NCI-H1092 treated with DMSO at 0.1 percent for 48 hours (cell line): Measurements from ENCODE around the gene ZNF814.
"Not testable (repeated sequence)": the region's sequence is repeated elsewhere in the genome, so short reads cannot be mapped to it uniquely, and the experiment has no call there.

Source experiments
- DNase-seq: peaks from one replicate; lab custom pipeline; 2025; lab: John Stamatoyannopoulos, UW

Gene ZNF814

DNA sequence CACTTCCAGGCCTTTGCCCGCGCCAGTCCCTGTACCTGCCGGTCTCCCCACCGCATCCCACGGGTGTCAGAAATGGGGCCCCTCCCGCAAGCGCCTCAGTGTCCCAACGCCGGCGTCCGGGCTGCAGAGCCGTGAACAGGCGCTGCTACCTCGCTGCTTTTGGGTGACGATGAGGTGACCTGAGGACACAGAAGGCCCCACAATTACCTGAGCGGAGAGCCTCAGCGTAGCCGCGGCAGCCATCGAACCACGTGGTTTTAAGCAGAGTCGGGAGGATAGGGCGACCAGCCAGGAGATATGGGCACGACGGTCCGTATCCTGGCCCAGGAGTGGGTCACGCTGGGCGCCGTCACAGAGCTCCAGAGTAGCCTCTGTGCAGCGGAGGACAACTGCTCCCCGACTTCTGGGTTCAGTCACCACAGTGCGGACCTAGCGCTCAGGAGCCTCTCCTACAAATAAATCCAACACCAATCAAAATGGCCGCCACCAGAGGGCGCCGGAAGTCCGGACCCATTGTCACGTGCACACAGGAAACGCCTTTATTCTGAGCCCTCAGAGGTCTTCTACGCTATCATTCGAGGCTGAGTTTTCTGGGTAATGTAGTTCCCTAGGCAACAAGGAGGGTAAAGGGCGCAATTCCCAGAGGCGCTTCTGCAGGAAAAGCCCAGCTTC lies at the start of gene ZNF814:
Gene ZNF814, minus strand, starts transcription at position 478 of the 672 bp plus-strand sequence. Its CDS starts 235 bp downstream, at position 243.
- DNase-seq: no peak

DNA sequence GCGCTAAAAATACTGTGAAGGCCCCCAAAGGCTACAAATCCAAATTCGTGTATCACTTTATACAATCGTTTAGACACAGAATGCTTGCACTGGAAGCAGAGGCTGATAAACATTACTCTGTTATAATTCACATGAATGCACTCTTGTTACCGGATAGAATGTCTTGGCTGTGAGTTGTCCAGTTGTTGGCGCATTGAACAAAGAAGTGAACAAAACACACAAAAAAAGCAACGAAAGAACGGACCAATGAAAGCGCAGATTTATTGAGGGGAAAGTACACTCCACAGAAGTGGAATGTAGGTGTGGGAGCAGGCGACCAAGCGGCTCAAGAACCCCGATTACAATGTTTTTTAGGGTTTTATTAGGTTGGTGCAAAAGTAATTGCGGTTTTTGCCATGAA lies 46.9 kb upstream of the ZNF814 start:
- DNase-seq: no peak

DNA sequence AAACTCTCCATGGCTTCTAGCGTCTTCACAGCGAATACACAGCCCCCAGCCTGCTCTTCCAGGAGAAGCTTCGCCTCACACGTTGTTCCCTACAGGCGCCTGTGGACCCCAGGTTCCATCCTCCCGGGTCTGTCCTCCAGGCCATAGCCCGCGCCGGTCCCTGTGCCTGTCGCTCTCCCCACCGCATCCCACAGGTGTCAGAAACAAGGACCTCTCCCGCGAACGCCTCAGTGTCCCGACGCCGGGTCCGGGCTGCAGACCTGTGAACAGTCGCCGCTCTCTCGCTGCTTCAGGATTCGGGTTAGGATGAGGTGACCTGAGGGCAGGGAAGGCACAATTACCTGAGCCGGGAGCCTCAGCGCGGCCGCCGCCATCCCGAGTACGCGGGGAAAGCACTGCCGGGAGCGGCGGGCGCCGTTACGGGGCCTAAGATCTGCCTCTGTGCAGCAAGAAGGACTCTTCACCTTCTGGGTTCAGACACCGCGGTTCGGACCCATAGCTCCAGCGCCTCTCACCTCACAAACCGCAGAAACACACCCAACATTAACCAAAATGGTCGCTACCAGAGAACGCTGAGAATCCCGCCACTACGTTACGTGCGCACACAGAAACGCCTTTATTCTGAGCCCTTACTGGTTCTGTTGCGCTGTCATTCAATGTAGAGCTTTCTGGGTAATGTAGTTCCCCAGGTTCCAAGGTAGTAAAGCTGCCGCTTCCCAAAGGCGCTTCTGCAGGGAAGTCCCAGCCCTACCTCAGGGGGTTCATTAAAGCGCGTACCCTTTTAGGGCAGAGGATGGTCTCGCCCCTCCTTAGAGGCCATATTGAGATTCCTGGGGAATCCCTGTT lies 46.2 kb upstream of the ZNF814 start, which contains the start of gene ZNF418:
Gene ZNF418, minus strand, starts transcription at position 583 of the 846 bp plus-strand sequence. CDS start 1,580 bp downstream, outside the sequence.
- no peak for DNase-seq

DNA sequence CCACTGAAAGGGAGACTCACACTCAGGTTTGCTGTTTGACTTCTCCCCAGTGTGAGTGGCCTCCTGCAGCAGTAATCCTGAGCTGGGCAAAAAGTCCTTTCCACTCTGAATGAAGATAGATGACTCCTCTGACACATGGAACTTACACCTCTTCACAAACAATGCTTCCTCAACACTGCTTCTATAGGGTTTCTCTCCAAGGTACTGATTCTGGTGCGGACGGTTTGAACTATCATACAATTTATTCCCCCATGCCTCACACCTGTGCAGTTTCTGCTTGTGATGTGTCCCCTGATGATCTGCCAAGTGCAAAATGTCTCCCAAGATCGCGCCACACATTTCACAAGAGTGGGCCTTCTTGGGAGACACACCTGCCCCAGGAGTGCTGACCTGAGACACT lies 38.8 kb upstream of the ZNF814 start:
- no peak for DNase-seq

DNA sequence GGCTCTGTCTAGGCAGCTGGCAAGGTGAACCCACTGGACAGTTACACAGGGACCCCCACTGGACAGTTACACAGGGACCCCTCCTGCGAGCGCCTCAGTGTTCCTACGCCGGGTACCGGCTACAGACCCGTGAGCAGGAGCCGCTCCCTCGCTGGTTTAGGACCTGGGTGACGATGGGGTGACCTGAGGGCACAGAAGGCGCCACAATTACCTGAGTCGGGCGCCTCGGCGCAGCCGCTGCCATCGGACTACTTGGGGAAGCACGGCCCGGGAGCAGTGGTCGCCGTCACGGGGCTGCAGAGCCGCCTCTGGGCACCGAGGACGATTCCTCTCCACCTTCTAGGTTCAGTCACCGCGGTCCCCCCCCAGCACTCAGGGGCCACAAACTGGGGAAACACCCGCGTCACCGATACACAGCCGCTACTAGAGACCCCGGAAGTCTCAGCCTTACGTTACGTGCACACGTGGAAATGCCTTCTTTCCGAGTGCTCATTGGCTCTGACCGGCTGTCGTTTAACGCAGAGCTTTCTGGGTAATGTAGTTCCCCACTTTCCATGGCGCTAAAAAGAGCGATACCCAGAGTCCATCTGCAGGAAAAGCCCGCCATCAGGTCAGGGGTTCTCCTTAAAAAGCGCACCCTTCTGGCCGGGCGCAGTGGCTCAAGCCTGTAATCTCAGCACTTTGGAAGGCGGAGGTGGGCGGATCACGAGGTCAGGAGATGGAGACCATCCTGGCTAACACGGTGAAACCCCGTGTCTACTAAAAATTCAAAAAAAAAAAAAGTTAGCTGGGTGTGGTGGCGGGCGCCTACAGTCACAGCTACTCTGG lies 27.5 kb upstream of the ZNF814 start, which contains the start of gene ZNF417:
Gene ZNF417, minus strand, starts transcription at position 425 of the 828 bp plus-strand sequence. Its CDS starts 181 bp downstream, at position 244.
- DNase-seq: peak; percentile 89

DNA sequence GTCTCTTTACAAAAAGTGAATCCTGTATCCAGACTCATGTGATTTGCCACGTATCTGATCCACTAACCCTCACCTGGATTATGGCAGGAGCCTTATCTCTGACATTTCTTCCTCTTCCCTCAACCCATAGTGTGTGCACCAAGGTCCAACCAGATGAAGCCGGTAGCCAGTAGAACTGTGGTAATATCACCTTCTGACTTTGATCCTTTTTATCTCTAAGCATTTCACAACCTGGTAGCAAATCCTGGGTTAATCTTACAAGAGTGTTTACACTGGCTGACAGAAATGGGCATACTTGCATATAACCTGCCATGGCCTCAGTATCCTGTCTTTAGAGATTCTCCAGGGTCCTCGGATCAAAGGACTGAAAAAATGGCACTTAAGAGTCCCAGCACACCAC lies 25.7 kb upstream of the ZNF814 start:
- no peak for DNase-seq

DNA sequence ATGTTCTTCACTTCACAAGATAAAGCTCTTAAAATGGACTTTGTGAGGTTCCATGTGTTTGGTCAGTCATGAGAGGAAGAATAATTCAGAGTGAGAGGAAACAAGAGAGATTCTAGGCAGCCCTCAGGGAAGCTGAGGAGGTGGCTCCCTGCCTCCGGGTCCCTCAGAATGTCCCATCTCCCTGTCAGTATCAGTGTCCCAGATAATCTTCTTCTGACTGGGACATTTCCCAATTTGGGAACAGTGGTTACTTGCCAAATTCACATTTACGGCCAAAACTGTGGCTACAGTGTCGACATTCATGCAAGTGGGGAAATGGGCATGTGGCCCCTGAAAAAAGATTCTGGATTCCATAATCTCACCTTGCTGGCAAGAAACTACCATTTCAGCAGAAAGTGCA lies 18.6 kb upstream of the ZNF814 start:
- DNase-seq: no peak

DNA sequence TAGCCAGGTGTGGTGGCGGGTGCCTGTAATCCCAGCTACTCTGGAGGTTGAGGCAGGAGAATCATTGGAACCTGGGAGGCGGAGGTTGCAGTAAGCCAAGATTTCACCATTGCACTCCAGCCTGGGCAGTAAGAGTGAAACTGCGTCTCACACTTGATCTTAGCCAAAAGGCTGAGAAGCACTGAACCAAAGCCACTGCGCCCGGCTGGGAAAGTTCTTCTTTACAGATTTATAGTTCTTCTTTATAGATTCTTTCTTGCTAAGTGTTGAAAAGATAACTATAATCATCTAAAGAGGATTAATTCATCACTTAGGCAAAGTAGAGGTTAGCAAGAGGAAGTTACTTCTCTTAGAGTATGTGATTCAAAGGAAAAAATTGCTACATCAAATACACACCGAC lies 16.4 kb upstream of the ZNF814 start:
- DNase-seq: no peak

DNA sequence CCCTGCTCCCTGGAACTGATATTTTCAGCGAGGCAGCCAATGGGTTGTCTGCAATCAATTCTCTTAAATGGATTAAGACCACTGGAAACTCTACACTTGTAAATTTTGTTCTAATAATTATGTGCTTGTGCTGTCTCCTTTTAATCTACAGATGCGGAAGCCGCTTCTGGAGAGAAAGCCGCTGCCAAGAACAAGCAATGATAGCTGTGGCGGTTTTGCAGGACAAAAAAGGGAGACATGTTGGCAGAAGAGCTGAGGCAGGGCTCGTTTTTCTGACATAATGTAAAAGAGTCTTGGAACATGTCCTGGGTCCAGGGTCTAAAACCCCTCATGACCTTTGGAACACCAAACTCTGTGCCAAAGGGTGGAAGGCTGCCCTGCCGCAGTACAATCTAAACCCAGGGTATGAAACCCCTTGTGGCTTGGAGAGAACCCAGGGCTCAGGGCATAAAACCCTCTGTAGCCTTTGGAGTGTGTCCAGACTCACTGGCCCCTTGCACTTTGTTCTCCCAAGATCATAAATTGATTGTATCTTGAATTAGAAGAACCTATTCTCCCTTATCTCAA lies 14.9 kb upstream of the ZNF814 start:
- DNase-seq: no peak

DNA sequence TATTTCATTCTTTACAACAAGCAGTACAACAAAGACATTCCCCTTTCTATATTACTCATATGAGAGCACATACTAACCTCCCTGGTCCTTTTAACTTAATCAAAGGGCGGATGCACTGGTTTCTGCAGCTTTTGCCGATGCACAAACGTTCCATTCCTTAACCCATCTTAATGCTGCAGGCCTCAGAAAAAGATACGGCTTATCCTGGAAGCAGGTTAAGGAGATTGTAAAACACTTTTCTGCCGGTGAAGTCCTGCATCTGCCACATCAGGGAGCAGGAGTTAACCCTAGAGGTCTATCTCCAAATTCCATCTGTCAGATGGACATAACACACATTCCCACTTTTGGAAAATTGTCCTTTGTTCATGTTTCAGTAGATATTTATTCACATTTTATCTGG lies 11.5 kb upstream of the ZNF814 start:
- DNase-seq: no peak

DNA sequence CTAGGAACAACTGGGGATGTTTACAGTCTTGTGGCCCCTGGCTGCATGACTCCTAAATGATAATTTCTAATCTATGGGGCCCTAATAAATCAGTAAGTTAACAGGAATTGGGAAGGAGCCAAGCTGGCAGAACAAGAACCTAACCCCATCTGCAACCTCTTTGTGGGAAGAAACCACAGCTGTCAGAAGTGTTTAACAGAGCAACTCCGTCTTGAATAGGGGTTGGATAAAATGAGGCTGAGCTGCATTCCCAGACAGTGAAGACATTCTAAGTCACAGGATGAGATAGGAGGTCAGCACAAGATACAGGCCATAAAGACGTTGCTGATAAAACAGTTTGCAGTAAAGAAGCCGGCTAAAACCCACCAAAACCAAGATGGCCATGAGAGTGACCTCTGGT lies 1.9 kb upstream of the ZNF814 start:
- not testable (repeated sequence) for DNase-seq

DNA sequence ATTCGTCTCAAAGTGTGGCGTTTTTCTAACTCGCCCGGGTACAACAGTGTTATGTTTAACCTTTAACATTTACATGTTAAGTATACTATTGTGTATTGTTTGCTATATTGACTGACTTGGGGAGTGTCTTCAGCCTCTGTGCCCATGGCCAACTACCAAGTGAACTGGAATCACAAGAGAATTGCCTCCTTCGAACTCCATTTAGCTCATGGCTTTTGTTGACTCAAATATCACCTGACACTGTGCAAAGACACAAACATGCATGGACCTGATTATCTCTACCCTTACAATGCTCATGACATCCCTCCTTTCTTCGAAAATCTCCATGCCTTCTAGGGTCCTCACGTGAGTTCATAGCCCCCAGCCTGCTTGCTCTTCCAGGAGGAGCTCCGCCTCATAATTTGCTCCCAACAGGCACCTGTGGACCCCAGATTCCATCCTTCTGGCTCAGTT lies 704 bp downstream of the ZNF814 start:
- DNase-seq: no peak

DNA sequence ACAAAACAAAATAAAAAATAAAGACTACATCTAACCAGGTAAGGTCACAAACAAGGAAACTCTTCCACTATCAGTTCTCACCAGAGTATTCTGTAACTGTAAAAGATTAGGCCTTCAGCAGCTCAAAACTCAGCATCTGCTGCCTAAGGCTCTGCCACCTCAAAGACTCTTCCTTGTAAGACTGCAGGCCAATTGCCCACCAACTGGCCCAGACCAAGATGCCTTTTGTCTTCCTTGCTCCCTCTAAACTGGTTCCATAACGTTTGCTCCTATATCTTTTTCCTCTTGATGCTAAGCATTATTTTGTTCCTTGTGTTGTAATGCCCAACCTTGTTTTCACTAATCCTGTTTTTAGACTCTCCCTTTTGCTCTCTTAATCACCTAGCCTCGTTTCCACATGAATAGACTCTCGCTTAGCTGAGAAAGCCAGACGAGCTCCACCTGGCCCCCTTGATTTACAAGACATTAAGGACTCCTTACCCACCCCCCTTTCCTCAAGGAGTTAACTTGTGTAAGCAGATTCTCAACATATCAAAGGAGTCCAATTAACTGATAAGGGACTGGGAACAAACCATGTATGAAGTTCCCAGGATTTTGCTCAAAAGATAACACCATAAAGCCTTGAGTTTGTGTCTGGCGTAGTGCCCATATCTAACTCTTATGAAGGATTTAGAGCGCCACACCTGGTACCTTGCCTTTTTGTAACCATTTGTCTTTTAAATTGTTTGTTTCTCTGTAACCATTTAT lies 1.5 kb downstream of the ZNF814 start:
- no peak for DNase-seq

DNA sequence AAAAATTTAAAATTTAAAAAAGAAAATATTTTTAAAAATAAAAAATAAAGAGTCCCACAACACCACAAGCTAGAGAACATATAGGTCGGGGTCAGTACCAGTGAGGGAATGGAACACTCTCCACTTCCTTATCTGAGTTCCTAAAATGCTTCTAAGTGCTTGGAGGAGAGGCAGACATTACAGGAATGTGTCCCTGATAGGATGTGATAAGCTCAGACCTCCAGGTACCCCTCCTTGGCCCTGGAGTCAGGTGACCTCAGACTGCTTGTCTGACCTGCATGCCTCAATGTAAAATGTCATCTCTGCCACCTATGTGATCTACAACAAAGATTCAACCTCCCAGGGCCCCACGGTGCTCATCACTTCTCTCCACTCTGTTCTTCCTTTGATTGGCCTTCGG lies 2.8 kb downstream of the ZNF814 start:
- no peak for DNase-seq

DNA sequence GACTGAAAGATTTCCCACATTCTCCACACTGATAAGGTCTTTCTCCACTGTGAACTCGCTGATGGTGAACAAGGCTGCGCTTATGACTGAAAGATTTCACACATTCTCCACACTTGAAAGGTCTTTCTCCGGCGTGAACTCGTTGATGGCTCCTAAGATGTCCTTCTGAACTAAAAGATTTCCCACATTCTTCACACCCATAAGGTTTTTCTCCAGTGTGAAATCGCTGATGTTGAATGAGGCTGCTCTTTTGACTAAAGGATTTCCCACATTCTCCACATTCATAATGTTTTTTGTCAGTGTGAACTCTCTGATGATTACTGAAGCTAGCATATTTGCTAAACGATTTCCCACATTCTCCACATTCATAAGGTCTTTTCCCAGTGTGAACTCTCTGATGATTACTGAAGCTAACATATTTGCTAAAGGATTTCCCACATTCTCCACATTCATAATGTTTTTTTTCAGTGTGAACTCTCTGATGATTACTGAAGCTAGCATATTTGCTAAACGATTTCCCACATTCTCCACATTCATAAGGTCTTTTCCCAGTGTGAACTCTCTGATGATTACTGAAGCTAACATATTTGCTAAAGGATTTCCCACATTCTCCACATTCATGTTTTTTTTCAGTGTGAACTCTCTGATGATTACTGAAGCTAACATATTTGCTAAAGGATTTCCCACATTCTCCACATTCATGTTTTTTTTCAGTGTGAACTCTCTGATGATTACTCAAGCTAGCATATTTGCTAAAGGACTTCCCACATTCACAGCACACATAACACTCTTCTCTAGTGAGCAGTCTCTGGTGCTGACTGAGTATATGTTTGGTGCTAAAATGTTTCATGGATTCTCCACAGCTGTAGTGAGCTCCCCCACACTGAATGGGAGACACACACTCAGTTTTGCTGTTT lies 14.7 kb downstream of the ZNF814 start:
- not testable (repeated sequence) for DNase-seq

DNA sequence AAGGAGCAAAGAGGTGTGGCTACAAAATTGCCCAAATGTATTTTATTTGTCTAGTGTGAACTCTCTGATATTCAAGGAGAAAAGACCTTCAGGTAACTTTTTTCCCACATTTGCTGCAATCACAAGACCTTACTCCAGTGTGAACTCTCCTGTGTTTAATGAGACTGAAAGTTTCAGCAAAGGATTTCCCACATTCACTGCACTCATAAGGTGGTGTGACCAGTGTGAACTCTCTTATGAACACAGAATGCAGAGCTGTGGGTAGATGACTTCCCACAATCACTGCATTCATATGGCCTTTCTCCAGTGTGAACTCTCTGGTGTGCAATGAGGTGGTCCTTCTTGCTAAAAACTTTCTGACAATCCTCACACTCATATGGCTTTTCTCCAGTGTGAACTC lies 16.4 kb downstream of the ZNF814 start:
- DNase-seq: no peak

DNA sequence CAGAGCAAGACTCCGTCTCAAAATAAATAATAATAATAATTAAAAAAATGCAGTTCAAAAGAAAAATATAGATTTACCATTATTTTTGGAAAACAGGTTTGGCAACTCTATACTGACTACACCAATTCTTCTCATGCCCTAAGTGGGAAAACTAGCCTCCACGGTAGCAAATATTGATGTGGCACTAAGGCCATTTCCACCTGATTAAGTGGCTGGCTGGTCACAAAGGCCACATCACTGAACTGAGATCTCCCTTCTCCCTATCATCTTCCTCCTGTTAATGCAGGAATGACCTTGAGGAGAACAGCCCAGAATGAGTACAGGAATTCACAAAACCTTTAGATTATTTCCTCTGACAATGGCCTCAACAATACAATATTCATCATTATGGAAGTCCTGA lies 18.6 kb downstream of the ZNF814 start:
- DNase-seq: no peak

DNA sequence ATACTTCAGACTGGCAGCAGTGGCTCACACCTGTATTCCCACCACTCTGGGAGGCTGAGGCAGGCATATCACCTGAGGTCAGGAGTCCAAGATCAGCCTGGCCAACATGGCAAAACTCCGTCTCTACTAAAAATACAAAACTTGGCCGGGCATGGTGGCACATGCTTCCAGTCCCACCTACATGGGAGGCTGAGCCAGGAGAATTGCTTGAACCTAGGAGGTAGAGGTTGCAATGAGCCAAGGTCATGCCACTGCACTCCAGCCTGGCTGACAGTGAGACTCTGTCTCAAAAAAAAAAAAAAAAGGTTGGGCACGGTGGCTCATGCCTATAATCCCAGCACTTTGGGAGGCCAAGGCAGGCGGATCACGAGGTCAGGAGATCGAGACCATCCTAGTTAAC lies 19.2 kb downstream of the ZNF814 start:
- not testable (repeated sequence) for DNase-seq

DNA sequence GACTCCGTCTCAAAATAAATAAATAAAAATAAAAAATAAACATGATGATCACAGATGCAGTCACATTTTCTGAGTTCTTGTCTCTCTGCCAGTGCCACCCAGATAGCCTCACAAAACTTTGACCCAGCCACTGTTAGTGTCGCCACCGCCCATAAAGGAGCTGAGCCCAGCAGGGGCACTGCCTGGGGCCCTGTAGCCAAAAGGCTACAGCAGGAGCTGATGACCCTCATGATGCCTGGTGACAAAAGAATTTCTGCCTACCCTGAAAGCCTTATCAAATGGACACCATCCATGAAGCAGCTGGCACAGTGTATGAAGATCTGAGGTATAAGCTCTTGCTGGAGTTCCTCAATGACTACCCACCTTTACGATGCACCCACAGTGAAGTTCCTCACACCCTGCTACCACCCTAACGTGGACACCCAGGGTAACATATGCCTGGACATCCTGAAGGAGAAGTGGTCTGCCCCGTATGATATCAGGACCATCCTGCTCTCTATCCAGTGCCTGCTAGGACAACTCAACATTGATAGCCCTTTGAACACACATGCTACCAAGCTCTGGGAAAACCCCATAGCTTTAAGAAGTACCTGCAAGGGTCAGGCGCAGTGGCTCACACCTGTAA lies 20.9 kb downstream of the ZNF814 start:
- no peak for DNase-seq

DNA sequence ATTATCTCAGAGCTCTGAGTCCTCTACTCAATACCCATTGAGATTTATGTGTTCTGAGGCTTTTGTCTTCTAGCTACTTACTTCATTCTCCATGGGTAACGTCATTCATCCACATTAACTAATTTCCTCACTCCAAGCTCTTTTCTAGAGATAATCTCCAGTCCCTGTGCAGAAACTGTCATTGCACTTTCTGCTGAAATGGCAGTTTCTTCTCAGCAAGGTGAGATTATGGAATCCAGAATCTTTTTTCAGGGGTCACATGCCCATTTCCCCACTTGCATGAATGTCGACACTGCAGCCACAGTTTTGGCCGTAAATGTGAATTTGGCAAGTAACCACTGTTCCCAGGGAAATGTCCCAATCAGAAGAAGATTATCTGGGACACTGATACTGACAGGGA lies 26.5 kb downstream of the ZNF814 start:
- not testable (repeated sequence) for DNase-seq
